PC-9 (cell line): ENCODE measurements around the gene DYNLT2B. TPM values are rescaled to one million over a fixed set of nuclear protein-coding genes. Genes with fewer than 3 reads are reported as not detected.

ENCODE experiments used
- BruUV-seq: library from RNA; stranded (reverse); fragments of 400-500 nt; replicated peaks from 2 replicates; lab custom pipeline; 2021; lab: Mats Ljungman, UMichigan
- CTCF ChIA-PET: fragments of 300-600 bp; sonication (Branson Sonifier 250); formaldehyde crosslinking; loops from one replicate; lab custom pipeline; 2022; ENCODE audit warnings: antibody characterized with exemption; lab: Charles Lee
- POLR2A ChIA-PET: fragments of 300-600 bp; sonication (Branson Sonifier 250); formaldehyde crosslinking; loops from one replicate; lab custom pipeline; 2022; ENCODE audit warnings: antibody characterized with exemption; ENCODE audit not compliant: unreplicated experiment; lab: Charles Lee
- DNase-seq, 2 experiments: peaks; one replicate each; pipeline versions ENCODE4 v3.0.0 to v3.0.0-alpha.2; 2015 to 2022; ENCODE audit warnings: mixed read lengths in 1 of 2
- H2AFZ ChIP-seq: fragments of 200-600 bp; sonication (generic); 2 replicates; pipeline ENCODE4 v1.8.1; 2017; ENCODE audit warnings: antibody characterized with exemption
- H3F3A ChIP-seq: fragments of 200-600 bp; sonication (generic); 2 replicates; pipeline ENCODE4 v1.8.1; 2017; ENCODE audit warnings: antibody characterized with exemption, mild to moderate bottlenecking, low read depth; ENCODE audit not compliant: insufficient read depth
- H3K27ac ChIP-seq: fragments of 200-600 bp; sonication (generic); 2 replicates; pipeline ENCODE4 v1.6.1; 2016; ENCODE audit warnings: mixed run types
- H3K27me3 ChIP-seq: fragments of 200-600 bp; sonication (generic); 2 replicates; pipeline ENCODE4 v1.6.1; 2016; ENCODE audit warnings: low read depth, mixed run types; ENCODE audit not compliant: insufficient read depth
- H3K36me3 ChIP-seq: fragments of 200-600 bp; sonication (generic); 2 replicates; pipeline ENCODE4 v1.6.1; 2016; ENCODE audit warnings: low read depth, mixed run types
- H3K4me1 ChIP-seq: fragments of 200-600 bp; sonication (generic); replicated peaks from 2 replicates; pipeline ENCODE4 v1.6.1; 2016; ENCODE audit warnings: mixed run types; ENCODE audit not compliant: insufficient read depth
- H3K4me2 ChIP-seq: fragments of 200-600 bp; sonication (generic); 2 replicates; pipeline ENCODE4 v1.6.1; 2017; ENCODE audit warnings: mixed run types
- H3K4me3 ChIP-seq: fragments of 200-600 bp; sonication (generic); 2 replicates; pipeline ENCODE4 v1.6.1; 2016; ENCODE audit warnings: mixed run types
- H3K79me2 ChIP-seq: fragments of 200-600 bp; sonication (generic); 2 replicates; pipeline ENCODE4 v1.6.1; 2017; ENCODE audit warnings: low read depth, mixed run types
- H3K9me2 ChIP-seq: fragments of 200-600 bp; sonication (generic); 2 replicates; pipeline ENCODE4 v1.8.1; 2017; ENCODE audit warnings: mild to moderate bottlenecking; ENCODE audit not compliant: insufficient read depth
- H3K9me3 ChIP-seq: fragments of 200-600 bp; sonication (generic); 2 replicates; pipeline ENCODE4 v1.8.1; 2016; ENCODE audit warnings: low read depth; ENCODE audit not compliant: insufficient read depth
- H4K20me1 ChIP-seq: fragments of 200-600 bp; sonication (generic); 2 replicates; pipeline ENCODE4 v1.8.1; 2017; ENCODE audit not compliant: insufficient read depth
- EZH2 ChIP-seq: fragments of 200-600 bp; sonication (generic); IDR thresholded peaks from 2 replicates; pipeline ENCODE4 v1.8.0; 2017; ENCODE audit warnings: antibody characterized with exemption, low read depth
- intact Hi-C: fragments of 100-400 bp; cut with micrococcal nuclease; formaldehyde crosslinking; loops from one replicate; pipeline ENCODE4 v1.10.0; 2022; ENCODE audit not compliant: unreplicated experiment
- total RNA-seq: library from RNA; stranded (reverse); gene quantifications from 2 replicates; pipeline ENCODE4 v1.2.3, GENCODE V29; 2021
- TF ChIP-seq, protein P1 (sequence below): fragments of 200-600 bp; sonication (generic); conservative IDR thresholded peaks from 2 replicates; pipeline ENCODE4 v1.6.1; 2017; ENCODE audit warnings: mixed run types, antibody characterized with exemption, mild to moderate bottlenecking, moderate library complexity

Gene DYNLT2B
- total RNA-seq, 1 experiment from 2014 or later: 5.3 TPM

DNA sequence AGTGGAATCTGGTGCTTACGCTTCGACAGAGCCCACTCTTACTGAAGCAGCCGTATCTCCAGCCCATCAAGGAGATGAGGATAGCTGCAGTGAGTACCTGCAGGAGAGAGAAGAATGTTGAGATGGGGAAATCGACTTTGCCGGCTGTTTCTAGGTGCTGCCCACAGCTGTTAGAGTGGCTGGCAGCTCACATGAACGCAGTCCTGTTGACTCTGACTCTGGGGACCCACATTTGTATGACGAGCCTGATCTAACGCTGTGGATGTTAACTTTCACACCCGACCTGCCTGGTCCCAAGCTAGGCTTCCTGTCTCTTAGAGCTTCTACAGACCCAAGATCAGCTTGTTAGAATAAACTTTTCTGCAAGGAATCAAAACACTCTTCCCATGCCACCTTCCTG lies 8.9 kb upstream of the DYNLT2B start:
- no peaks in the 10 kb centered on the region for H3K9me3 ChIP-seq
- intact Hi-C loops: no loop called here
- ChIA-PET CTCF (no interaction called here), POLR2A (interaction anchor here (0.5 kb wide), 1 partner anchor 143 kb away, joined by 12 read pairs; no protein-coding TSS in a partner anchor)
- no peak overlapping the region for H3K4me3 ChIP-seq
- H3K36me3 ChIP-seq: peaks cover 49% of the 10 kb centered on the region
- H3K9me2 ChIP-seq: no peaks in the 10 kb centered on the region
- no peak for DNase-seq
- no TSS peak for BruUV-seq
- TF ChIP-seq EZH2: no peak
- TF ChIP-seq, protein P1, sequence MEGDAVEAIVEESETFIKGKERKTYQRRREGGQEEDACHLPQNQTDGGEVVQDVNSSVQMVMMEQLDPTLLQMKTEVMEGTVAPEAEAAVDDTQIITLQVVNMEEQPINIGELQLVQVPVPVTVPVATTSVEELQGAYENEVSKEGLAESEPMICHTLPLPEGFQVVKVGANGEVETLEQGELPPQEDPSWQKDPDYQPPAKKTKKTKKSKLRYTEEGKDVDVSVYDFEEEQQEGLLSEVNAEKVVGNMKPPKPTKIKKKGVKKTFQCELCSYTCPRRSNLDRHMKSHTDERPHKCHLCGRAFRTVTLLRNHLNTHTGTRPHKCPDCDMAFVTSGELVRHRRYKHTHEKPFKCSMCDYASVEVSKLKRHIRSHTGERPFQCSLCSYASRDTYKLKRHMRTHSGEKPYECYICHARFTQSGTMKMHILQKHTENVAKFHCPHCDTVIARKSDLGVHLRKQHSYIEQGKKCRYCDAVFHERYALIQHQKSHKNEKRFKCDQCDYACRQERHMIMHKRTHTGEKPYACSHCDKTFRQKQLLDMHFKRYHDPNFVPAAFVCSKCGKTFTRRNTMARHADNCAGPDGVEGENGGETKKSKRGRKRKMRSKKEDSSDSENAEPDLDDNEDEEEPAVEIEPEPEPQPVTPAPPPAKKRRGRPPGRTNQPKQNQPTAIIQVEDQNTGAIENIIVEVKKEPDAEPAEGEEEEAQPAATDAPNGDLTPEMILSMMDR: no peak
- peaks cover 30% of the 10 kb centered on the region for H4K20me1 ChIP-seq
- no peak overlapping the region for H3K27ac ChIP-seq
- peaks cover 23% of the 10 kb centered on the region for H3F3A ChIP-seq
- H3K79me2 ChIP-seq: peaks cover 39% of the 10 kb centered on the region
- H3K4me2 ChIP-seq: no peak overlapping the region
- no peaks in the 10 kb centered on the region for H3K27me3 ChIP-seq
- no peaks in the 10 kb centered on the region for H3K4me1 ChIP-seq
- no peak overlapping the region for H2AFZ ChIP-seq

DNA sequence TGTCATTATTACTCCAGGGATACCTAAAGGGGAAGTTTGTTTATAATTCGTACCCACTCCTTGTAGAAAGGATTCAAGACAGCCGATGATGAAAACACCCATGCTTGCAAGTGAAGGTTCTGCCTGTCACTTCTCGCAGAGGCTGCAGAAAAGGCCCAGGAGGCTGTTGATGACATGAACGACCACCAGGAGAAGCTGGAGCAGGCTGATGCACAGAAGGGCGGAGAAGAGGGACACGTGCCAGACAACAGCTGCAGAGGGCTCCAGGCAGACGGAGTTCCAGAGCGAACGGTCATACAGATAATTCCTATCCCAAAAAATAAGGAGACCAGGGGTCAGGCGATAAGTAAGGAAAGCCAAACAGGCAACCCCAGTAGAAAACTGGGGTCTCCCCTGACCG lies 5.7 kb upstream of the DYNLT2B start:
- Histone ChIP-seq H3K27ac (no peak overlapping the region), H3K4me3 (no peak overlapping the region), H4K20me1 (peaks cover 14% of the 10 kb centered on the region), H2AFZ (no peak overlapping the region), H3F3A (peaks cover 39% of the 10 kb centered on the region), H3K4me2 (no peak overlapping the region), H3K79me2 (peaks cover 9% of the 10 kb centered on the region; the same call in 1 of the 2 replicates), H3K9me3 (no peaks in the 10 kb centered on the region), H3K36me3 (peaks cover 49% of the 10 kb centered on the region), H3K27me3 (no peaks in the 10 kb centered on the region), H3K4me1 (no peaks in the 10 kb centered on the region), H3K9me2 (no peaks in the 10 kb centered on the region)
- ChIA-PET CTCF (no interaction called here), POLR2A (interaction anchor here (0.5 kb wide), 1 partner anchor 158 kb away, joined by 12 read pairs; no protein-coding TSS in a partner anchor)
- TF ChIP-seq, protein P1: no peak; the same call in 1 of the 2 replicates
- no peak for TF ChIP-seq EZH2
- DNase-seq: no peak
- no TSS peak for BruUV-seq
- intact Hi-C loops: no loop called here

DNA sequence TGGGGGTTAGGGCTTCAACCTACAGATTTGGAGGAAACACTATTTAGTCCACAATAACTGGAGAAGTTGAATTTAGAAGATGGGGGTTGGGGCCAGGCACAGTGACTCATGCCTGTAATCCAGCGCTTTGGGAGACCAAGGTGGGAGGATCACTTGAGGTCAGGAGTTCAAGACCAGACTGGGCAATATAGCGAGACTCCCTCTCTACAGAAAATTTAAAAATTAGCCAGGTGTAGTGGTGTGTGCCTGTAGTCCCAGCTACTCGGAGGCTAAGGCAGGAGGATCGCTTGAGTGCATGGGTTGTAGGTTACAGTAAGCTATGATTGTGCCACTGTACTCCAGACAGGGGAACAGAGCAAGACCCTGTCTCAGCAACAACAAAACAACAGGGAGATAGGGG lies 5.0 kb upstream of the DYNLT2B start:
- POLR2A ChIA-PET: no interaction called here
- H3K27ac ChIP-seq: no peak overlapping the region
- peaks cover 9% of the 10 kb centered on the region for H4K20me1 ChIP-seq
- H2AFZ ChIP-seq: no peak overlapping the region
- DNase-seq: no peak
- peaks cover 38% of the 10 kb centered on the region; the same call in 1 of the 2 replicates for H3F3A ChIP-seq
- H3K4me2 ChIP-seq: no peak overlapping the region
- no peak for TF ChIP-seq EZH2
- TF ChIP-seq, protein P1: no peak
- no peak overlapping the region for H3K4me3 ChIP-seq
- intact Hi-C loops: no loop called here
- H3K4me1 ChIP-seq: no peaks in the 10 kb centered on the region
- H3K9me3 ChIP-seq: no peaks in the 10 kb centered on the region
- H3K9me2 ChIP-seq: no peaks in the 10 kb centered on the region
- H3K79me2 ChIP-seq: 0 out of 2 replicates have a peak, but pooled peaks cover 6% of the 10 kb centered on the region
- H3K27me3 ChIP-seq: no peaks in the 10 kb centered on the region
- H3K36me3 ChIP-seq: peaks cover 42% of the 10 kb centered on the region
- CTCF ChIA-PET: no interaction called here
- no TSS peak for BruUV-seq
